Stimulated activated CD4-positive, alpha-beta T cell treated with anti-CD3 and anti-CD28 coated beads, Interleukin-15, amount 100 ng/mL, for 1 hour (primary cell): ENCODE measurements around the gene UBL5.
"Not testable (repeated sequence)": the region's sequence is repeated elsewhere in the genome, so short reads cannot be mapped to it uniquely, and the experiment has no call there.

Source experiments
- DNase-seq, 2 donors: peaks; one replicate each; pipeline ENCODE4 v3.0.0-alpha.2; 2020; ENCODE audit warnings: low read depth in 1 of 2, low spot score in 1 of 2

Gene UBL5

GRCh38 chr19:9827289-9828238 lies at the start of gene UBL5:
UBL5 (plus strand) TSS chr19:9827918; CDS start chr19:9828338, 420 bp downstream.
- DNase-seq: peak; percentile 79 to 81

GRCh38 chr19:9782338-9782737 lies 45.4 kb upstream of the UBL5 start:
- DNase-seq: no peak

GRCh38 chr19:9784163-9784496 lies 43.6 kb upstream of the UBL5 start:
- DNase-seq: not testable (repeated sequence)

- peak; percentile 89 to 94 for DNase-seq
Observed at GRCh38 chr19:9785367-9786331, 42.1 kb upstream of the UBL5 start.

- DNase-seq: no peak
Observed at GRCh38 chr19:9786342-9786741, 41.4 kb upstream of the UBL5 start.

GRCh38 chr19:9786819-9787218 lies 40.9 kb upstream of the UBL5 start:
- DNase-seq: no peak

- DNase-seq: not testable (repeated sequence)
Observed at GRCh38 chr19:9788604-9789003, 39.1 kb upstream of the UBL5 start.

- DNase-seq: no peak
Observed at GRCh38 chr19:9789066-9789465, 38.7 kb upstream of the UBL5 start.

- not testable (repeated sequence) for DNase-seq
Observed at GRCh38 chr19:9789579-9789978, 38.1 kb upstream of the UBL5 start.

- not testable (repeated sequence) for DNase-seq
Observed at GRCh38 chr19:9791073-9791367, 36.7 kb upstream of the UBL5 start.

GRCh38 chr19:9791552-9792205 lies 36.0 kb upstream of the UBL5 start:
- peak; percentile 86 to 87 for DNase-seq

- peak; percentile 85 for DNase-seq
Observed at GRCh38 chr19:9792206-9793070, 35.3 kb upstream of the UBL5 start.

- DNase-seq: peak; percentile 20 to 46
Observed at GRCh38 chr19:9793071-9793591, 34.6 kb upstream of the UBL5 start.

GRCh38 chr19:9796113-9796773 lies 31.5 kb upstream of the UBL5 start:
- peak; percentile 64 to 67 for DNase-seq

- DNase-seq: no peak
Observed at GRCh38 chr19:9797871-9798270, 29.8 kb upstream of the UBL5 start.

- DNase-seq: no peak
Observed at GRCh38 chr19:9799162-9799561, 28.6 kb upstream of the UBL5 start.

GRCh38 chr19:9801976-9802375 lies 25.7 kb upstream of the UBL5 start:
- no peak for DNase-seq

GRCh38 chr19:9806803-9807202 lies 20.9 kb upstream of the UBL5 start:
- DNase-seq: no peak
